ENCODE results near the gene POLR3F. TPM values are rescaled to one million over a fixed set of nuclear protein-coding genes. Genes with fewer than 3 reads are reported as not detected.

The POLR3F gene
- total and polyA plus RNA-seq, 9 of the 15 experiments (the other 6 are each of a cell fraction or from before 2014, with no cell fraction given): 7.0 to 15.0 (median 9.6) TPM

GRCh38 chr20:18465536-18466200 is 1.5 kb upstream of the POLR3F start (continued):
- TF ChIP-seq ZBTB40 (IDR thresholded peaks at IDR 0.05) (no peak), ZBTB40 (CRISPR knock-in tag; IDR thresholded peaks at IDR 0.05) (no peak), PHB2 (IDR thresholded peaks at IDR 0.05; ENCODE audit: low read depth) (no peak)
